ENCODE measurements around the gene LDB2.

DNA sequence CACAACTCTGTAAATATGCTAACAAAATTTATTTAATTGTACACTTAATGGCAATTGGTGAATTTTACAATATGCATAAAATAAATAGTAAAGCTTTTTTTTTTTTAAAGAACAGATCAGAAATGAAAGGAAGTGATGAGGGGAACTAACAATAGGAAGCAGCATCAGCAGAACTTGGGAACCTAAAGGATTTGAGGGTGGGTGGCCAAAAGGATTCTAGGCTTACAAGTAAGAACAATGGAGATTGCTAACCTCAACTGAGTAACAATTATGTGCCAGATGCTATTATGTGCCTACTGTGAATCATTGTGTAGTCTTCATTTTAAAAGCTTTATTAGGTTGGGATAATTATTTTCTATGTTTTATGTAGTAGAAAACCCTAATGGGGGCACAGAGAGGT is 185.2 kb downstream of the LDB2 start:
- TF ChIP-seq, protein P1, sequence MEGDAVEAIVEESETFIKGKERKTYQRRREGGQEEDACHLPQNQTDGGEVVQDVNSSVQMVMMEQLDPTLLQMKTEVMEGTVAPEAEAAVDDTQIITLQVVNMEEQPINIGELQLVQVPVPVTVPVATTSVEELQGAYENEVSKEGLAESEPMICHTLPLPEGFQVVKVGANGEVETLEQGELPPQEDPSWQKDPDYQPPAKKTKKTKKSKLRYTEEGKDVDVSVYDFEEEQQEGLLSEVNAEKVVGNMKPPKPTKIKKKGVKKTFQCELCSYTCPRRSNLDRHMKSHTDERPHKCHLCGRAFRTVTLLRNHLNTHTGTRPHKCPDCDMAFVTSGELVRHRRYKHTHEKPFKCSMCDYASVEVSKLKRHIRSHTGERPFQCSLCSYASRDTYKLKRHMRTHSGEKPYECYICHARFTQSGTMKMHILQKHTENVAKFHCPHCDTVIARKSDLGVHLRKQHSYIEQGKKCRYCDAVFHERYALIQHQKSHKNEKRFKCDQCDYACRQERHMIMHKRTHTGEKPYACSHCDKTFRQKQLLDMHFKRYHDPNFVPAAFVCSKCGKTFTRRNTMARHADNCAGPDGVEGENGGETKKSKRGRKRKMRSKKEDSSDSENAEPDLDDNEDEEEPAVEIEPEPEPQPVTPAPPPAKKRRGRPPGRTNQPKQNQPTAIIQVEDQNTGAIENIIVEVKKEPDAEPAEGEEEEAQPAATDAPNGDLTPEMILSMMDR (IDR thresholded peaks at IDR 0.05) = no peak
- no peak for TF ChIP-seq POLR2A (IDR thresholded peaks at IDR 0.05)

All from tibial nerve (tissue), 3 donors.